Measurements from ENCODE around the gene PTPRD. TPM values are rescaled to one million over a fixed set of nuclear protein-coding genes. Genes with fewer than 3 reads are reported as not detected.

The PTPRD gene
- total and polyA plus RNA-seq, 9 of the 15 experiments (the other 6 are each of a cell fraction or from before 2014, with no cell fraction given): 0.11 TPM; not detected in 8

GRCh38 chr9:10235376-10235775, 377.4 kb downstream of the PTPRD start:
- WGBS (ENCODE audit: insufficient coverage, low coverage, missing lambda C conversion rate): 2% methylated on average over 5 of the region's 5 CpGs
- Histone ChIP-seq H2AFZ (ENCODE audit: low read depth, low read length) (no peak overlapping the region), H3K4me2 (ENCODE audit: insufficient read depth, low read length) (no peak overlapping the region), H3K4me3 (no peak overlapping the region), H3K9me1 (ENCODE audit: control insufficient read depth, insufficient read depth, low read length) (no peaks in the 10 kb centered on the region), H3K9me3 (replicated peaks; ENCODE audit: control insufficient read depth, insufficient read depth, low read depth, low read length) (no peaks in the 10 kb centered on the region), H3K27me3 (ENCODE audit: control insufficient read depth in 2 of 2, insufficient read depth in 2 of 2, low read length in 2 of 2) (no peaks in the 10 kb centered on the region), H3K4me1 (replicated peaks in 1 of 2; ENCODE audit: control insufficient read depth in 2 of 2, insufficient read depth in 2 of 2, low read length in 2 of 2) (no peaks in the 10 kb centered on the region), H4K20me1 (replicated peaks; ENCODE audit: control insufficient read depth, insufficient read depth, low read length) (no peaks in the 10 kb centered on the region), H3K9ac (ENCODE audit: insufficient read depth in 1 of 2, low read depth in 2 of 2, low read length in 2 of 2) (no peak overlapping the region), H3K79me2 (ENCODE audit: control insufficient read depth, insufficient read depth, low read length) (no peaks in the 10 kb centered on the region), H3K27ac (ENCODE audit: extremely low read depth, low read depth, low read length) (no peak overlapping the region), H3K36me3 (ENCODE audit: control insufficient read depth, insufficient read depth, low read length) (no peaks in the 10 kb centered on the region)
- no peak for FAIRE-seq
- intact Hi-C loops (cut with micrococcal nuclease) (no loop called here), in situ Hi-C loops (cut with MboI) (no loop called here)
- POLR2A ChIA-PET: no interaction called here
- no peak for ATAC-seq
- CTCF ChIA-PET (ENCODE audit: low intra/inter-chr PET ratio): no interaction called here
- DNase-seq (ENCODE audit: extremely low read depth in 1 of 4, low spot score in 3 of 4): no peak
- BruUV-seq (replicated peaks): no TSS peak
- TF ChIP-seq TBL1XR1 (IDR thresholded peaks at IDR 0.05; ENCODE audit: low read length in 2 of 2) (no peak), POLR2B (IDR thresholded peaks at IDR 0.05; ENCODE audit: low read depth, partially characterized antibody) (no peak), ZNF316 (IDR thresholded peaks at IDR 0.05) (no peak), TARDBP (IDR thresholded peaks at IDR 0.05) (no peak), KAT8 (IDR thresholded peaks at IDR 0.05; ENCODE audit: low read depth) (no peak), JUNB (CRISPR knock-in tag; conservative IDR thresholded peaks at IDR 0.05) (no peak), ZBTB2 (IDR thresholded peaks at IDR 0.05) (no peak), GABPB1 (CRISPR knock-in tag; IDR thresholded peaks at IDR 0.05) (no peak), RAD21 (CRISPR knock-in tag; conservative IDR thresholded peaks at IDR 0.05 in 1 of 2, IDR thresholded peaks at IDR 0.05 in 1 of 2) (no peak), TEAD4 (IDR thresholded peaks at IDR 0.05; ENCODE audit: low read length) (no peak), TEAD4 (CRISPR knock-in tag; IDR thresholded peaks at IDR 0.05; ENCODE audit: borderline replicate concordance) (no peak), BHLHE40 (IDR thresholded peaks at IDR 0.05; ENCODE audit: low read length) (no peak), STAG1 (CRISPR knock-in tag; IDR thresholded peaks at IDR 0.05; ENCODE audit: borderline replicate concordance) (no peak)
- TF ChIP-seq, protein P1, sequence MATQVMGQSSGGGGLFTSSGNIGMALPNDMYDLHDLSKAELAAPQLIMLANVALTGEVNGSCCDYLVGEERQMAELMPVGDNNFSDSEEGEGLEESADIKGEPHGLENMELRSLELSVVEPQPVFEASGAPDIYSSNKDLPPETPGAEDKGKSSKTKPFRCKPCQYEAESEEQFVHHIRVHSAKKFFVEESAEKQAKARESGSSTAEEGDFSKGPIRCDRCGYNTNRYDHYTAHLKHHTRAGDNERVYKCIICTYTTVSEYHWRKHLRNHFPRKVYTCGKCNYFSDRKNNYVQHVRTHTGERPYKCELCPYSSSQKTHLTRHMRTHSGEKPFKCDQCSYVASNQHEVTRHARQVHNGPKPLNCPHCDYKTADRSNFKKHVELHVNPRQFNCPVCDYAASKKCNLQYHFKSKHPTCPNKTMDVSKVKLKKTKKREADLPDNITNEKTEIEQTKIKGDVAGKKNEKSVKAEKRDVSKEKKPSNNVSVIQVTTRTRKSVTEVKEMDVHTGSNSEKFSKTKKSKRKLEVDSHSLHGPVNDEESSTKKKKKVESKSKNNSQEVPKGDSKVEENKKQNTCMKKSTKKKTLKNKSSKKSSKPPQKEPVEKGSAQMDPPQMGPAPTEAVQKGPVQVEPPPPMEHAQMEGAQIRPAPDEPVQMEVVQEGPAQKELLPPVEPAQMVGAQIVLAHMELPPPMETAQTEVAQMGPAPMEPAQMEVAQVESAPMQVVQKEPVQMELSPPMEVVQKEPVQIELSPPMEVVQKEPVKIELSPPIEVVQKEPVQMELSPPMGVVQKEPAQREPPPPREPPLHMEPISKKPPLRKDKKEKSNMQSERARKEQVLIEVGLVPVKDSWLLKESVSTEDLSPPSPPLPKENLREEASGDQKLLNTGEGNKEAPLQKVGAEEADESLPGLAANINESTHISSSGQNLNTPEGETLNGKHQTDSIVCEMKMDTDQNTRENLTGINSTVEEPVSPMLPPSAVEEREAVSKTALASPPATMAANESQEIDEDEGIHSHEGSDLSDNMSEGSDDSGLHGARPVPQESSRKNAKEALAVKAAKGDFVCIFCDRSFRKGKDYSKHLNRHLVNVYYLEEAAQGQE (IDR thresholded peaks at IDR 0.05; ENCODE audit: borderline replicate concordance): no peak
- TF ChIP-seq, protein P1 (CRISPR knock-in tag; IDR thresholded peaks at IDR 0.05; ENCODE audit: low read depth): no peak
